HS-27A (cell line): ENCODE data around the gene PDZD8.
A peak's percentile ranks its signal among the peaks of the same experiment; 100 is the strongest.

Experiments used
- DNase-seq: peaks from one replicate; pipeline ENCODE4 v3.0.0-alpha.2; 2012; ENCODE audit warnings: low read depth, missing footprints

The PDZD8 gene, protein sequence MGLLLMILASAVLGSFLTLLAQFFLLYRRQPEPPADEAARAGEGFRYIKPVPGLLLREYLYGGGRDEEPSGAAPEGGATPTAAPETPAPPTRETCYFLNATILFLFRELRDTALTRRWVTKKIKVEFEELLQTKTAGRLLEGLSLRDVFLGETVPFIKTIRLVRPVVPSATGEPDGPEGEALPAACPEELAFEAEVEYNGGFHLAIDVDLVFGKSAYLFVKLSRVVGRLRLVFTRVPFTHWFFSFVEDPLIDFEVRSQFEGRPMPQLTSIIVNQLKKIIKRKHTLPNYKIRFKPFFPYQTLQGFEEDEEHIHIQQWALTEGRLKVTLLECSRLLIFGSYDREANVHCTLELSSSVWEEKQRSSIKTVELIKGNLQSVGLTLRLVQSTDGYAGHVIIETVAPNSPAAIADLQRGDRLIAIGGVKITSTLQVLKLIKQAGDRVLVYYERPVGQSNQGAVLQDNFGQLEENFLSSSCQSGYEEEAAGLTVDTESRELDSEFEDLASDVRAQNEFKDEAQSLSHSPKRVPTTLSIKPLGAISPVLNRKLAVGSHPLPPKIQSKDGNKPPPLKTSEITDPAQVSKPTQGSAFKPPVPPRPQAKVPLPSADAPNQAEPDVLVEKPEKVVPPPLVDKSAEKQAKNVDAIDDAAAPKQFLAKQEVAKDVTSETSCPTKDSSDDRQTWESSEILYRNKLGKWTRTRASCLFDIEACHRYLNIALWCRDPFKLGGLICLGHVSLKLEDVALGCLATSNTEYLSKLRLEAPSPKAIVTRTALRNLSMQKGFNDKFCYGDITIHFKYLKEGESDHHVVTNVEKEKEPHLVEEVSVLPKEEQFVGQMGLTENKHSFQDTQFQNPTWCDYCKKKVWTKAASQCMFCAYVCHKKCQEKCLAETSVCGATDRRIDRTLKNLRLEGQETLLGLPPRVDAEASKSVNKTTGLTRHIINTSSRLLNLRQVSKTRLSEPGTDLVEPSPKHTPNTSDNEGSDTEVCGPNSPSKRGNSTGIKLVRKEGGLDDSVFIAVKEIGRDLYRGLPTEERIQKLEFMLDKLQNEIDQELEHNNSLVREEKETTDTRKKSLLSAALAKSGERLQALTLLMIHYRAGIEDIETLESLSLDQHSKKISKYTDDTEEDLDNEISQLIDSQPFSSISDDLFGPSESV

GRCh38 chr10:117375360-117376178 is at the start of gene PDZD8:
PDZD8 (minus strand) TSS chr10:117375440; CDS start chr10:117375227, 213 bp downstream.
- peak; percentile 51 for DNase-seq

- DNase-seq: no peak
These were observed 48.9 kb upstream of the PDZD8 start for GRCh38 chr10:117424171-117424570.

- DNase-seq: no peak
These were observed 46.7 kb upstream of the PDZD8 start for GRCh38 chr10:117421985-117422384.

DNA sequence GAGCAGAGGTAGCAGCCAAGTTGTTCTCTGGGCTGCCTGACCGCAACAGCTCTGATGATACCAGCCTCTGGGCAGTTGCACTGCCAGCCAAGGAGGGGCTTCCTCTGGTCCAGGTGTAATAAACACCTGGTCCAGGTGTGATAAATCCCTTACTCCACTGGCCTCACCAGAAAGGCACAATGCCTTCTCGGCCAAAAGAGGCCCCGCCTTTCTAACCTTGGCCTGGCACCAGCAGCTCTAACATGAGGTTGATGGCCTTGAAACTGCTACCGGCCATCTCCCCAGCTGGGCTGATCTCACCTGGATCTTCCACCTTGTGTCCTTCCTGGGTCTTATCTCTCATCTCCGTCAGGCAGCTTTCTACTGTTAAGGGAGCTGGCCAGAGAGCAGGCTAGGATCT is 45.5 kb upstream of the PDZD8 start:
- no peak for DNase-seq

DNA sequence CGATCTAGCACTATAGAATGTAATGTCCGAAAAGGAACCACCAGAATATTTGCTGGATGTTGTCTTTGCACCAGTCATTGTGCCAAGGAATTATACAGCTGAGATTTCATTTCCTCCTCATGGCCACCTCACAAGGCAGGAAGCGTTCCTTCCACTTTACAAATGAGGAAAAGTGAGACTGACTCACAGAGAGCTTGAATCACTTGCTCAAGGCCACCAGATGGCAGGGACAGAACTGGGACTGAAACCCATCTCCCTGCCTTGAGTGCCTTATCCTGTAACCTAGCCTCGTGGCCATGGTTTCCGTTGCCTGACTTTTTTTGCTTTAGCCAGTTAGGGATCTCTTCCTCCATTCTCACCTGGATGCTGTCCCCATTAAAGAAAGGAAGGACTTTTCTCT is 44.7 kb upstream of the PDZD8 start:
- no peak for DNase-seq

DNA sequence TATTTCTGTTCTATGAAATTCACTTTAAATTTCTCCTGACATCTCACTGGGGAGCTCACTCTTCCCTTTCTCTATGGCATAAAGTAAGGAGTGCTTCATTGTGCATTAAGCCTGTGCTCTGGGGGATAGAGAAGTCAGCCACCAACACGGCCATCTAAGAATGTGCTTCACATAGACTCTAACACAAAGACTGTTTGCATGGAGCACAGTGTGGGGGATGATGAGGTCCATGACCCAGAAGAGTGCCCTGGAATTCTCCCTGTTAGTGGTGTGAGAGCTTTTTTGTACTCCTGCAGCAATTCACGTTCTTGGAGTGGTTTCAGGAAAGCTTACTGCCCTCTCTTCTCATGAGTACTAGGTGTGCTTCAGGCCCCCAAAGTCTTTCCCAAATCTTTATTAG is 43.9 kb upstream of the PDZD8 start:
- no peak for DNase-seq

DNA sequence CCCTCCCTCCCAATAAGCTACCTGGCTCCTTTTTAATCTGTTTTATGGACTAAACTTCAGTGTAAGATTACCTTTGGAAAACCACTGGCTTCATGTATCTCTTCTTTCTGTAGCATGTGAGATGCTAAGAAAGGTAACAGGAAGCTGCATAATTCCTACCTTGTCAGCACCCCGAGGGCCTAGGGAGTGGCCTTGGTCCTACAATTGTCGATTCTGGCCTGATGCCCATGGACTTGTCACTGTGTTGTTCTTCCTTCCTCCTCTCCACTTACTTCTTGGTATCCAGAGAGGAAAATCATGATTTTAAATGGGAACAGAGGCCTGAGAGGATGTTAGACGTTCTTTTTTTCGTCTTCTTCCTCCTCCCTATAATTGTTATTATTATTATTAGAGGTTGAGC is 42.9 kb upstream of the PDZD8 start:
- no peak for DNase-seq

- no peak for DNase-seq
These were observed 42.0 kb upstream of the PDZD8 start for GRCh38 chr10:117417196-117417595.

DNA sequence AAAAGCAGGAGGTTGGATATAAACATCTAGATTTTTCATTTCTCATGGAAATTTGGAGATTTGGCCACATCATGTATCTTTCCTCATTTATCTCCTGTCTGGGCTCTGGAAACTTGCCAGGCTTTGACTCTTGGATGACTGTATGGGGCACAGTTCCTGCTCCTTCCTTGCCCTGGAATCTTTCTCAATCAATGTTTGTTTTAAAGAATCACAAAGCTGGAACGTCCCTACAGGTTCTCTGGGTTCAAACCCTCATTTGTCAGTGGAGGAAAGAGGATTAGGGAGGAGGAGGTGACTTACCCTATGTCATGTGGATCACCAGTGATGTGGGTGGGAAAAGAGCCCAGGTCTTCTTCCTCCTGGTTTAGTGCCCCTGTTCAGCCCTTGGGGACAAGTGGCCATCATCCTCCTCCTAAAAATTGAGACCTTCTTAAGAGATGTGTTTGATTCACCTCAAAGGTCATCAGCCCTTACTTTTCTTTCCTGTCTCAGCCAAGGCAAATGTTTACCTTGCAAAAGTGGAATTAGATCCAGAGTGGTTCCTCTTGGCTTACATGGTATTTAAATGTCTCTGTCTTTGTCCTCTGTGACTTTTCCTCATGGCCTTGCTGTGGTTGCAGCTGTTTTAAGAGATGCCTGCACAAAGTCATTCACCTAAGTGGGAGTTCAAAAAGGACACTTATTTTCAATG is 38.8 kb upstream of the PDZD8 start:
- no peak for DNase-seq

DNA sequence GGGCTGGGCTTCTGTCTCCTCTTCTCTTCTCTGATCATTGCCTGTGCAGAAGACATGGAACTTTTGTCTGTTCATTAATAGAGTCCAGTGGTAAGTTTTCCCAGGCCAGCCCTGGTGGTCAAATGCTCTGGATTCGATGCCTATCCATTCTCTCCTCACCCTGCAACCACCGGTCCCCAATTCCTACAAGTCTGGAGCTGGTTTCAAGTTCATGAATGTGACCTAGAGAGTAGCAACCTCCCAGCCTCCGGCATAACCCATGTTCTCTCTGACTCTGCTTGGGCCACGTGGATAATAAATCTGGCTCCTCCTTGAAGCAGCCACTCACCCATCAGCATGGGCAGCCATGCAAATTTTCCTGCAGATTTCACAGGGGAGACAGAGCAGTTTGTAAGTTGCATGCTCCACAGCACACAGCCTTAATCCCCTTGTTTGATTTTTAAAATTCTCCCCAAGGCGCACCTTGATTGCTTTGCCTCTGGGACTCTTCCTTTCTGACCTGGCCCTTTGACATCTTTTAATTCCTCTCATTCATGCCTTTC is 37.3 kb upstream of the PDZD8 start:
- DNase-seq: no peak

GRCh38 chr10:117411479-117412399 is 36.5 kb upstream of the PDZD8 start:
- no peak for DNase-seq

- no peak for DNase-seq
These were observed 35.3 kb upstream of the PDZD8 start for GRCh38 chr10:117410557-117410956.

DNA sequence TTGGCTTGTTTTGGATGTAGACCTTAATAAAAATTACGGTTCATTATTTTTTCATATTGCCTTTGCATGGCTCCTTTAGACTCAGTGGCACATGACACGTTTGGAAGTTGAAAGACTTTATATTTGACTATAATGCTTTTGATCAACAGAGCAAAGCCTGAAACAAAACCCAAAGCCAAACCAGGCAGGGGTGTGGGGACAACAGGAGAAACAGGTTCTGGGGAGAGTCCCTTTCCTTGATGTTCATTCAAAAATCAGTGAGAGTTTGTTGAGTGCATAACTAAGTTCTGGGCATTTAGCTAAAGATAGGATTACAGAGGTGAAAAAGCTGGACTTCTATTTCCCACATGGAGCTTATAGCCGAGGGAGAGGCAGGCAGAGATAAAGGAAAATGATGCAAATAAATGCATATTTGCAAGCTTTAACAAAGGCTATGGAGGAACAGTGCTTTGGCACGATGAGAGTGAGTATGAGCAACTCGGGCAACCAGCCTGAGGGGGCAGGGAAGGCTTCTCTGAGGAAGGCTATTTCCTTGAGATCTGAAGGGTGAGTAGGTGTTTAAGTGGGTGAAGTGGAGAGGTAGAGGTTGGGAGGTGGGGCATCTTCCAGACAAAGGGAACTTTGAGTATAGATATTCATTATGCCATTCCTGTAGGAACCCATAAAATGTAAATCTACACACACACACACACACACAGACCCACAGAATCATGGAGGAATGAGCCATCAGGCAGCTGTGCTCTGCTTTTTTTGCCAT is 34.5 kb upstream of the PDZD8 start:
- DNase-seq: no peak

DNA sequence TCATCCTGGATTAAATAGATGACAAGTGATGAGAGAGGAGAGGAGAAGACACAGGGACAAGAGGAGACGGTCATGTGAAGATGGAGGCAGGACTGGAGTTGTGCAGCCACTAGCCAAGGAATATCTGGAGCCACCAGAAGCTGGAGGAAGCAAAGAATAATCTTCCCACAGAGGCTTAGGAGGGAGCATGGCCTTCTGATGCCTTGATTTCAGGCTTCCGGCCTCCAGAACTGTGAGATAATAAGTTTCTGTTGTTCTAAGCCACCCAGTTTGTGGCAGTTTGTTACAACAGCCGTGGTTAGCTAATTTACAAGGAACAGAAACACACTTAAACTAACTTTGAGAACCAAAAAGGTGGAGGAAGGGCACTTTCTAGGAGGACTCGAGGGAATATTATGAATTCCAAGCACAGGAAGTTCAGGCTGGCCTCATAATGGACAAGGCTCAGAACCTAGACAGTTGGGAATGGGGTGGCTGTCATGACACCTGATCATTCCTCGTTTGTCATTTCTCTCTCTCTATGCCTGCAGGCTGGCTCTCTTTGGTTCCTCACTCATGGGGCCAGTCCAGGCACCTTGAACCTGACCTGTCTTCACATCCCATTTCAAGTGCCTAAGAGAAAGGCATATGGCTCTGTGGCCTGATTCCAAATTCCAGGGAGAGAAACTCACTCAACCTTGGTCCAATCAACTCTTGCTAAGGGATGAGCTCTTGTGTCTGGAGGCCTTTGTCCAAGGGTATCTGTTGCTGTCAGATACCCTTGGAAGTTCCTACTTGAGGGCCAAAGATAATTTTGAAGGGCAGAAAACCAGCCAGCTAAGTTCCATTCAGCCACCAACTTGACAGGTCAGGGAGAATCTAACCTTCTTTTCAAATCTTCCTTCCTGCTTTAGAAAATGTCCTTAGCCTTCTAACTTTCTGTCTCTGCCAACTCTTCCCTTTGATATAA is 33.5 kb upstream of the PDZD8 start:
- DNase-seq: no peak

GRCh38 chr10:117405730-117406129 is 30.5 kb upstream of the PDZD8 start:
- DNase-seq: no peak

- DNase-seq: no peak
These were observed 25.1 kb upstream of the PDZD8 start for GRCh38 chr10:117400329-117400728.

DNA sequence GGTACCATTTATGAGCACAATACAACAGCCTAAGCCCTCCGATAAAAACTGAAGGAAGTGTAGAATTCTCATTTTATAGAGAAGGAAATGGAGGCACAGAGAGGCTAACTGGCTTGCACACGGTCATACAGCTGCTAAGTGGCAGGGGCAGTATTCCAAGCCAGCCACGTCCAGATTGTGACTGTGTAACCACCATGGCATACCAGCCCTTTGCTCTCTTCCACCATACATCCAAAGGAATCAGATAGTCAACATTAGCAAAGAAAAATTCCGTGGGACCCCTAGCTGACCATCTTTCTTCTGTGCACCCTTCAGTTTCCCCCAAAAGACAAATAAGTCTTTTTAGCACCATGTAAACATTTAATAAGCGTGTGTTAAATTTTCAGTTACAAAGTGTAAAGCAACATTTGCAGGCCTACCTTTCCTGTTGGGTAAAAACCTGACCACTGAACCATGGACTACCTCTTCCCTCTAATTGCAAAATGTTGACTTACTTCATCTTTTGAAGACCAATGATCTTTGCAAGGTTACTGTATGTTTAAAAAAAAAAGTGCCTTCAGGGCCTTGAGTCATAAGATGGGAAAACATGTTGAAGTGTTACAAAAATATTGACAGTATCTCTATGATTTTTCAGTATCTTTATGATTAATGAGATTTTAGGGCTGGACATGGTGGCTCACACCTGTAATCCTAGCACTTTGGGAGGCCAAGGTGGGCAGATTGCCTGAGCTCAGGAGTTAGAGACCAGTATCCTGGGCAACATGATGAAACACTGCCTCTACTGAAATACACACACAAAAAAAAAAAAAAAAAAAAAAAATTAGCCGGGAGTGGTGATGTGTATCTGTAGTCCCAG is 24.3 kb upstream of the PDZD8 start:
- no peak for DNase-seq
